WERI-Rb-1 (cell line): ENCODE data around the gene NR3C2.
A peak's percentile ranks its signal among the peaks of the same experiment; 100 is the strongest.

Experiments used
- DNase-seq: peaks from one replicate; pipeline ENCODE4 v3.0.0-alpha.2; 2020
- H3K27ac ChIP-seq: fragments of 250-450 bp; sonication (Bioruptor Pico); 2 replicates; pipeline ENCODE4 v1.5.1; 2020; ENCODE audit warnings: mild to moderate bottlenecking, moderate library complexity
- H3K27me3 ChIP-seq: fragments of 250-450 bp; sonication (Bioruptor Pico); 2 replicates; pipeline ENCODE4 v1.5.1; 2021; ENCODE audit warnings: mild to moderate bottlenecking, low read depth, moderate library complexity; ENCODE audit not compliant: insufficient read depth, severe bottlenecking
- H3K36me3 ChIP-seq: fragments of 250-450 bp; sonication (Bioruptor Pico); 2 replicates; pipeline ENCODE4 v1.5.1; 2020; ENCODE audit warnings: mild to moderate bottlenecking, moderate library complexity
- H3K4me3 ChIP-seq: 2 replicates; pipeline ENCODE4 v1.5.1; 2011; ENCODE audit warnings: low read depth, mild to moderate bottlenecking, control low read depth, low read length
- H3K9me3 ChIP-seq: fragments of 250-450 bp; sonication (Bioruptor Pico); 2 replicates; pipeline ENCODE4 v1.5.1; 2021; ENCODE audit warnings: mild to moderate bottlenecking, moderate library complexity; ENCODE audit not compliant: severe bottlenecking
- TF ChIP-seq, protein P1 (sequence below): IDR thresholded peaks from 2 replicates; pipeline ENCODE4 v1.5.1; 2011; ENCODE audit warnings: low read depth, mild to moderate bottlenecking, control low read depth, inconsistent platforms, low read length

Gene NR3C2

DNA sequence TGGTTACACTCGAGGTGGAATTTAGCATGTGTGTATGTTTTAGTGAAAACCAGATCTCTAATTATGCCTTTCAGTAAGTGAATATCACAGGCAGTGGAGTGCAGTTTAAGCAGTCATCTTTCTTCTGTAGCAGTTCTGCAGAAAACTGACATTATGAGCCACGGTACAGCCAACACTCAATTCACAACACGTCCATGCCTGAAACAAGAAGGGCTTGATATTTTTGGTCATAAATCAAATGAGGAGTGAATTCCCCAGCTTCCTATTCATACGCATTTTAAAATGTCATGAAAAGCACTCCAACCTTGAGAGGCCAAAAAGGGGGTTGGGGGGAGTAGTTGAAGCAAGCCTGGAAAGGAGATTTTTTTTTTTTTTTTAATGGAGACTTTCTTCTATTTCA is 393.6 kb downstream of the NR3C2 start:
- no peak for DNase-seq
- Histone ChIP-seq H3K9me3 (no peaks in the 10 kb centered on the region), H3K36me3 (peaks cover 21% of the 10 kb centered on the region), H3K27ac (no peak overlapping the region), H3K4me3 (no peak overlapping the region), H3K27me3 (no peaks in the 10 kb centered on the region)
- TF ChIP-seq, protein P1, sequence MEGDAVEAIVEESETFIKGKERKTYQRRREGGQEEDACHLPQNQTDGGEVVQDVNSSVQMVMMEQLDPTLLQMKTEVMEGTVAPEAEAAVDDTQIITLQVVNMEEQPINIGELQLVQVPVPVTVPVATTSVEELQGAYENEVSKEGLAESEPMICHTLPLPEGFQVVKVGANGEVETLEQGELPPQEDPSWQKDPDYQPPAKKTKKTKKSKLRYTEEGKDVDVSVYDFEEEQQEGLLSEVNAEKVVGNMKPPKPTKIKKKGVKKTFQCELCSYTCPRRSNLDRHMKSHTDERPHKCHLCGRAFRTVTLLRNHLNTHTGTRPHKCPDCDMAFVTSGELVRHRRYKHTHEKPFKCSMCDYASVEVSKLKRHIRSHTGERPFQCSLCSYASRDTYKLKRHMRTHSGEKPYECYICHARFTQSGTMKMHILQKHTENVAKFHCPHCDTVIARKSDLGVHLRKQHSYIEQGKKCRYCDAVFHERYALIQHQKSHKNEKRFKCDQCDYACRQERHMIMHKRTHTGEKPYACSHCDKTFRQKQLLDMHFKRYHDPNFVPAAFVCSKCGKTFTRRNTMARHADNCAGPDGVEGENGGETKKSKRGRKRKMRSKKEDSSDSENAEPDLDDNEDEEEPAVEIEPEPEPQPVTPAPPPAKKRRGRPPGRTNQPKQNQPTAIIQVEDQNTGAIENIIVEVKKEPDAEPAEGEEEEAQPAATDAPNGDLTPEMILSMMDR, result no peak

DNA sequence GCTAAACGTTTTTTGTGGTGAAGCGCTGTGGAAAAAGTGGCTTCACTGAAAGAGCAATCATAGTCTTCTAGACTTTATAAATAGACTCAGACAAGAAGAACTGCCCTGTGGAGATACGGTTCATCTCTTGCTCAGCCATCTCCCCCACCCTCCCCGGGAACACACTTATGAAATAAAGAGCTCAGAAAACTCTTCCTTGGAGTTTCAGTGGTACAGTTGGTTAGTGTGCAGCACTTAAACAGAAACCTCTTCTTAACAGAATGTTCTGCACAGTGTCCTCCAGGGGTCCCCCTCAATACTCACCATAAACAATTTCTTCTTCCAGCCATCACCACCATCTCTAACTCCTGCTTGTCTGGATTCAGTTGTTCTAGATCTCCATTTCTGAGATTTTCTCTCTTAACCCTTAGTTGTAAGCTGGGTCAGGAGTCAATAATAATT is 397.3 kb downstream of the NR3C2 start:
- peaks cover 21% of the 10 kb centered on the region for H3K36me3 ChIP-seq
- TF ChIP-seq, protein P1, result peak; percentile 44; the same call in 1 of the 2 replicates
- H3K27ac ChIP-seq, result no peak overlapping the region
- no peaks in the 10 kb centered on the region for H3K27me3 ChIP-seq
- no peak overlapping the region for H3K4me3 ChIP-seq
- no peak for DNase-seq
- no peaks in the 10 kb centered on the region for H3K9me3 ChIP-seq

DNA sequence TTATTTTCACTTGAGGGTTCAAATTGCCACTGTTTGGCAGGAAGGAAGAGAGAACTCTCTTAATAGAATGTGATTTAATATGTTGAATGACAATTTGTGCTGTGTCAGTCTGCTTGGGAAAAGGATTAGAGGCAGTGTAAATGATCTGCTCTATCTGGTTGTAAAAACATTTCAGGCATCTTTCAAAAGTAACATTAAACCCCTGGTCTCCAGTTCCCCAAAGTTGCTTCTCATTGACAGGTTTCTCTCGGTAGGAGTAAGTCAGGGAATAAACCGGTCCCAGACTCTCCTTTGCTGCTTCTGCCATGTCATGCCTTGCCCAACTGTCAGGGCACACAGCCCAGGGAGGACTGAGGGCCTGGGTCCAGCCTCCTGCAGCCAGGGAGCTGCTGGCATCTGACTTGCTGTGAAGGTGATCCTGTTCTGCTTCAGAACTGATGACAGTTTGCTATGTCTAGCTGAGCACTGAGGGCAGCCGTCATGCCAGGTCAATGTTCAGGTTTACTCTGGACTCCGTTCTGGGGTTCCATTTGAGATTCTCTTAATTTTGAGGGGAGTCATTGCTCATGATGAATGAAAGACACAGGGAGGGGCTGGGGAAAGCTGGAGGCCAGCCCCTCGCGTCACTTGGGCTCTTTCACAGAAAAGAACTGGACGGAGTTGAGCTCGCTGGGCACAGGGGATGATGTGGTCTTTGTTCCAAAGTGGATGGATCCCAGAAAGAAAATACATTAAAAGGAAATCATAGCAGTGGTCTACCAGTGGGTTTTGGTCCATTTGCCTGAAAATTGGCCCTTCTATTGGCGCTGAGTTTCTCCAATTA is 397.9 kb downstream of the NR3C2 start:
- TF ChIP-seq, protein P1, result no peak
- Histone ChIP-seq H3K27ac (no peak overlapping the region), H3K4me3 (no peak overlapping the region)

DNA sequence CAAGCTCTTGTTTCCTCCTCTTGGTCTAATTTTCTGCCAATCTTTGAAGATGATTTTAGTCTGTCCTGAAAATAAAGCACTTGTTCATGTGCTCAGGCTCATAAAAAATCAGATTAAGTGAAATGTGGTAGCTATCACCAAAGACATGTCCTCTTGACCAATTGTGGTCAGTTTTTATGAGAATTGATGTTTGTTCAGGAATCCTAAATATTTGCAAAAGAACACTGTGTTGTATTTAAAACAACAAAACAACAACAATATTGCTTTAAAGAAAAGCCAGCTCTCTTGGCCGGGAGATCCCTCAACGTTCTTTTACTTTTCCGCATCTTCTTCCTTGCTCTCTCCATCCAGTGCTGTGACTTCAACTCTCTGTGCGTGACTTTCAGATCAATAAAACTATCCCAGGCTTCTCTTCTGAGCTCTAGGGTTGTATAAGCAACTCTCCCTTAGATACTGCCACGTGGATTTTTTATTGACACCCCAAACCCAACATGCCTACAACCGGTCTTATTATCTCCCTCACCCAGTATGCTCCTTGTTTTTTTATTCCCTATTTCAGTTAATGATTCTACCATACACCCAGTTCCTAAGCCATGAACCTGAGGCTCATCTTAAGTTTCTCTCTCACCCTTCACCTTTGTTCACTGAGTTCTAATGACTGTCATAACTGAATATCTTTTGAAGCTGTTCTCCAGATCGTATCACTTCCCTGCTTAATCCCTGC is 400.4 kb downstream of the NR3C2 start:
- TF ChIP-seq, protein P1, result no peak
- no peaks in the 10 kb centered on the region; the same call in 1 of the 2 replicates for H3K36me3 ChIP-seq
- no peaks in the 10 kb centered on the region for H3K9me3 ChIP-seq
- H3K4me3 ChIP-seq, result no peak overlapping the region
- H3K27me3 ChIP-seq, result no peaks in the 10 kb centered on the region
- H3K27ac ChIP-seq, result no peak overlapping the region
- DNase-seq, result no peak

More for the DNA sequence above, 397.9 kb downstream of the NR3C2 start:
- no peaks in the 10 kb centered on the region for H3K27me3 ChIP-seq
- no peak for DNase-seq
- H3K36me3 ChIP-seq, result peaks cover 20% of the 10 kb centered on the region
- no peaks in the 10 kb centered on the region for H3K9me3 ChIP-seq

DNA sequence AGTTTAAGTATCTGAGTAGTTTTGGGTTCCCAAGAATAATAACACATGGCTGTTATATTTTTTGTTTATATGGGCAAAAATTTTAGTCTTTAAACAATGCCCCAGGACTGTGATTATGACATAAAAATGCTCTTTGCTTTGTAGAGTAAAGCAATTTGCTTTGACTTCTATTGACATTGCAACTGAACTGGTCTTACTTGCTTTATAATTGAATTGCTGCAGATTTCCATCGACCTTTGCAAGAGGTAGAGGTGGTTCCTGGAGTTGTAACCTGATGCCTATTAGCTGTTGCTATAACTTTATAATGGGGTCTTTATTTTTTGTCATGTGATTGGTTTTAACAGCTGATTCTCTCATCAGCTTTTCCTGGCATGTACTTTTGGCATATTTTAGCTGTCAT is 407.4 kb downstream of the NR3C2 start:
- H3K36me3 ChIP-seq, result peaks cover 4% of the 10 kb centered on the region; the same call in 1 of the 2 replicates
- TF ChIP-seq, protein P1, result no peak
- H3K9me3 ChIP-seq, result no peaks in the 10 kb centered on the region
- H3K27ac ChIP-seq, result no peak overlapping the region
- H3K4me3 ChIP-seq, result no peak overlapping the region
- H3K27me3 ChIP-seq, result no peaks in the 10 kb centered on the region
- no peak for DNase-seq
